Measurements from ENCODE around the gene SELENOI.
"Not testable (repeated sequence)": the region's sequence is repeated elsewhere in the genome, so short reads cannot be mapped to it uniquely, and the experiment has no call there.

Gene SELENOI

GRCh38 chr2:26359886-26360473, 14.0 kb downstream of the SELENOI start:
- DNase-seq (ENCODE audit: low read depth in 2 of 2): no peak

GRCh38 chr2:26363323-26363722, 17.4 kb downstream of the SELENOI start:
- DNase-seq (ENCODE audit: low read depth in 2 of 2): no peak

- DNase-seq (ENCODE audit: low read depth in 2 of 2): no peak
Observed at GRCh38 chr2:26363958-26364357, 18.0 kb downstream of the SELENOI start.

- DNase-seq (ENCODE audit: low read depth in 2 of 2): no peak
Observed at GRCh38 chr2:26364669-26365068, 18.7 kb downstream of the SELENOI start.

- DNase-seq (ENCODE audit: low read depth in 2 of 2): no peak
Observed at GRCh38 chr2:26366957-26367356, 21.0 kb downstream of the SELENOI start.

- not testable (repeated sequence) for DNase-seq (ENCODE audit: low read depth in 2 of 2)
Observed at GRCh38 chr2:26369664-26370063, 23.7 kb downstream of the SELENOI start.

- DNase-seq (ENCODE audit: low read depth in 2 of 2): not testable (repeated sequence)
Observed at GRCh38 chr2:26370909-26371308, 25.0 kb downstream of the SELENOI start.

- DNase-seq (ENCODE audit: low read depth in 2 of 2): no peak
Observed at GRCh38 chr2:26376799-26377198, 30.9 kb downstream of the SELENOI start.

- DNase-seq (ENCODE audit: low read depth in 2 of 2): no peak
Observed at GRCh38 chr2:26380281-26380680, 34.3 kb downstream of the SELENOI start.

GRCh38 chr2:26382564-26382963, 36.6 kb downstream of the SELENOI start:
- DNase-seq (ENCODE audit: low read depth in 2 of 2): no peak

- DNase-seq (ENCODE audit: low read depth in 2 of 2): no peak
Observed at GRCh38 chr2:26384183-26384582, 38.2 kb downstream of the SELENOI start.

- no peak for DNase-seq (ENCODE audit: low read depth in 2 of 2)
Observed at GRCh38 chr2:26384597-26384996, 38.7 kb downstream of the SELENOI start.

GRCh38 chr2:26387189-26387588, 41.2 kb downstream of the SELENOI start:
- no peak for DNase-seq (ENCODE audit: low read depth in 2 of 2)

- DNase-seq (ENCODE audit: low read depth in 2 of 2): no peak
Observed at GRCh38 chr2:26394694-26395093, 48.8 kb downstream of the SELENOI start.

- no peak for DNase-seq (ENCODE audit: low read depth in 2 of 2)
Observed at GRCh38 chr2:26395394-26395793, 49.5 kb downstream of the SELENOI start.

- no peak for DNase-seq (ENCODE audit: low read depth in 2 of 2)
Observed at GRCh38 chr2:26396734-26397298, 50.9 kb downstream of the SELENOI start.

- no peak for DNase-seq (ENCODE audit: low read depth in 2 of 2)
Observed at GRCh38 chr2:26399771-26400376, 53.9 kb downstream of the SELENOI start.

- no peak for DNase-seq (ENCODE audit: low read depth in 2 of 2)
Observed at GRCh38 chr2:26400723-26401122, 54.8 kb downstream of the SELENOI start.

GRCh38 chr2:26401739-26402541, 56.0 kb downstream of the SELENOI start, which contains the start of gene DRC1:
DRC1 (plus strand) TSS chr2:26401920; CDS start chr2:26401990, 70 bp downstream.
- DNase-seq (ENCODE audit: low read depth in 2 of 2): peak; percentile 40 to 44

GRCh38 chr2:26407526-26407925, 61.6 kb downstream of the SELENOI start:
- DNase-seq (ENCODE audit: low read depth in 2 of 2): no peak

GRCh38 chr2:26409785-26410184, 63.8 kb downstream of the SELENOI start:
- DNase-seq (ENCODE audit: low read depth in 2 of 2): no peak

- DNase-seq (ENCODE audit: low read depth in 2 of 2): no peak
Observed at GRCh38 chr2:26410764-26411243, 64.9 kb downstream of the SELENOI start.

All from fibroblast of skin of left quadriceps (primary cell).